ENCODE results near the gene PJA1.

PJA1 gene, protein sequence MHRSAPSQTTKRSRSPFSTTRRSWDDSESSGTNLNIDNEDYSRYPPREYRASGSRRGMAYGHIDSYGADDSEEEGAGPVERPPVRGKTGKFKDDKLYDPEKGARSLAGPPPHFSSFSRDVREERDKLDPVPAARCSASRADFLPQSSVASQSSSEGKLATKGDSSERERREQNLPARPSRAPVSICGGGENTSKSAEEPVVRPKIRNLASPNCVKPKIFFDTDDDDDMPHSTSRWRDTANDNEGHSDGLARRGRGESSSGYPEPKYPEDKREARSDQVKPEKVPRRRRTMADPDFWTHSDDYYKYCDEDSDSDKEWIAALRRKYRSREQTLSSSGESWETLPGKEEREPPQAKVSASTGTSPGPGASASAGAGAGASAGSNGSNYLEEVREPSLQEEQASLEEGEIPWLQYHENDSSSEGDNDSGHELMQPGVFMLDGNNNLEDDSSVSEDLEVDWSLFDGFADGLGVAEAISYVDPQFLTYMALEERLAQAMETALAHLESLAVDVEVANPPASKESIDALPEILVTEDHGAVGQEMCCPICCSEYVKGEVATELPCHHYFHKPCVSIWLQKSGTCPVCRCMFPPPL

GRCh38 chrX:69165087-69165651 lies at the start of gene PJA1:
Gene PJA1 (minus strand): TSS chrX:69165453. CDS start chrX:69163073, 2,380 bp downstream.
- DNase-seq, result peak; percentile 76 to 86 (median 81)

DNA sequence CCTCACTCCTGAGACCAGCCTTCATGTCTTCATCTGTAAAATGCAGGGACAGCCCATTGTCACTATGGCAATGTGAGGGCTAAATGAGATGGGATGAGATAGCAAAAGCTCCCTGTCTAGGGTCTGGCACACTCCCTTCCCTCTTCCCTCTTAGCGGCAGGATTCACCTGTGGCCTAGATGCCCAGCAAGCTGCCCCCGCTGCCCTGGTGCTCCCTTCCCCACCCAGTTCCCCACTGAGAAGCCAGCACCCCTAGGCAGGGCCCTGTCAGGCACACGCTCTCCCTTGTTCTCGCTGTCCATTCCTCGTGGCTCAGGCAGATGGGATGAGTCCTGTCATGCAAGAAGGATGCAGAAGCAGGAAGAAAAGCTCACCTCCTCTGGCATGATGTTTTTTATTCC lies 49.2 kb upstream of the PJA1 start:
- DNase-seq, result no peak

- DNase-seq, result no peak
Observed at GRCh38 chrX:69211701-69212100, 46.4 kb upstream of the PJA1 start.

GRCh38 chrX:69210581-69210980 lies 45.3 kb upstream of the PJA1 start:
- DNase-seq, result no peak

- no peak for DNase-seq
Observed at GRCh38 chrX:69207216-69207615, 42.0 kb upstream of the PJA1 start.

- DNase-seq, result no peak
Observed at GRCh38 chrX:69203638-69204037, 38.4 kb upstream of the PJA1 start.

- DNase-seq, result no peak
Observed at GRCh38 chrX:69197690-69198089, 32.4 kb upstream of the PJA1 start.

GRCh38 chrX:69196666-69197065 lies 31.4 kb upstream of the PJA1 start:
- no peak for DNase-seq

DNA sequence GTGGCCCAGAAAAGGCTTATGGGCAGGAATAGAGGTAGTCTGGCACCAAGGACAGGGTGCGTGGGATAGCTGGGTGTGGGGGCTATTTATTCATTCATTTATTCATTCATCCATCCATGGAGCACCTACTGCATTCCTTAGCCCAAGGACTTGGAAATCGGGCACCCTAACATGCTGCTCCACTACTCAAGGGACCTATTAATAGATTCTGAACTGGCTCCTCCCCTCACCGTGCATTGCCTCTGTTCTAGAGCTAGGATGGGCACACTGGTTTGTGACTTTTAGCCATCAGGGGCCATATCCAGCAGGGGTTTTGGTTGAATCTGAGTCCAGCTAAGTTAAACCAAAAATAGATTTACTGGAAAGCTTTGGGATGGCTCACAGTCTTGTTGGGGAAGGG lies 30.6 kb upstream of the PJA1 start:
- DNase-seq, result no peak

- no peak for DNase-seq
Observed at GRCh38 chrX:69195192-69195591, 29.9 kb upstream of the PJA1 start.

GRCh38 chrX:69192603-69193002 lies 27.4 kb upstream of the PJA1 start:
- DNase-seq, result no peak

- no peak for DNase-seq
Observed at GRCh38 chrX:69189576-69190371, 24.5 kb upstream of the PJA1 start.

DNA sequence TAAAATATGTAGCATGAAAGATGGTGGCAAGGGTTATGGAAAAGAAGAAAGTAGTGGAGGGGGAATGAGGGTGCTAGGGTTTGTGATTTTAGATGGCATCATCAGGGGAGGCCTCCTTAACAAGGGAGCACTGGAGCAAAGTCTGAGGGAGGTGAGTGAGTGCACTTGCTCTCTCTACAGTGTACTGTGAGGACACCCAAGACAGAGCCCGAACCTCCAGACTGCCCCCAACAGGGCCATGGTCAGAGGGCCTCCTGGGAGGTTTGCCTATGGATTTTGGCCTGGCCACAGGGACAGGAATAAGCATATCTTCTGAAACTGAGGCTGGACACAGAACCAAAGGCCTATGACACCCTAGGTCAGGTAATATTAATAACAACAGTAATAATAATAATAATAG lies 21.4 kb upstream of the PJA1 start:
- DNase-seq, result no peak

- DNase-seq, result no peak
Observed at GRCh38 chrX:69185886-69186285, 20.6 kb upstream of the PJA1 start.

DNA sequence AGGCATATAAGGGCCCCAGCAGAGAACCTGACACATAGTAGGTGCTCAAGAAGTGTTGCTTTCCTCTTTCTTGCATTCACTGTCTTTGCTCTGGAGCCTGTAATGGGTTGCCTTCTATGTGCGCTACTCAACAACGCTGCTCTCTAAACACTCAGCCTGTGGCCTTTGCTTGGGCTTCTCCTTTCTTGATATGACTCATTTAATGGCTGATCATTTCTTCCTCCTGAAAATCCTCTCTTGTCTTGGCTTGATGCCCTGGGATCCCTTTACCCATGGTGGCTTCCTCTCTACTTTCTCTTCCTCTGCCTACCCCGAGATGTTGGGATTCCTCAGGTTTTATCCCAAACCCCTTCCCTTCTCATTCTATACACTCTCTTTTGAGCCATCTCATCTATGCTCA lies 19.9 kb upstream of the PJA1 start:
- peak; percentile 5 to 63 (median 6) for DNase-seq

DNA sequence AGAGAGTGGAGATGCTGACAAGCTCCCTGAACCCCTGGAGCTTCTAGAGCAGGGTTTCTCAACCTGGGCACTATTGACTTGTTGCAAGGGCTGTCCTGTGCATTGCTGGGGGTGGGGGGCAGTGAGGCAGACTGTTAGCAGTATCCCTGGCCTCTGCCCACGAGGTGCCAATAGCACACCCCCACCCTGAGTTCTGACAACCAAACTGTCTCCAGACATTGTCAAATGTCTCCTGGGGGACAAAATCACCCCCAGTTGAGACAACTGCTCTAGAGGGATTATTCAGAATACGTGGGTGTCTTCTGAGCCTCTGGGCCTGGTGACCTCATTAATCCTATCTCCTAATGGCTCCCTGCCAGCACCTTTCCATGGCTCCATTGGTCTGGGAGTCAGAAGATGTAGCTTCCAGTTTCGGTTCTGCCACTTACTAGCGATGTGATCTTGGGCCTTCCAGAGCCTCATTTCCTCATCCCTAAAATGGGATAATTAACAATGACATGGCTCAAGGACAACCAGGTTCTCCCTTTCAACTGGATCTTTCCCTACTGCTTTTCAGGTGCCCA lies 17.6 kb upstream of the PJA1 start:
- peak; percentile 3 to 44 (median 11) for DNase-seq

DNA sequence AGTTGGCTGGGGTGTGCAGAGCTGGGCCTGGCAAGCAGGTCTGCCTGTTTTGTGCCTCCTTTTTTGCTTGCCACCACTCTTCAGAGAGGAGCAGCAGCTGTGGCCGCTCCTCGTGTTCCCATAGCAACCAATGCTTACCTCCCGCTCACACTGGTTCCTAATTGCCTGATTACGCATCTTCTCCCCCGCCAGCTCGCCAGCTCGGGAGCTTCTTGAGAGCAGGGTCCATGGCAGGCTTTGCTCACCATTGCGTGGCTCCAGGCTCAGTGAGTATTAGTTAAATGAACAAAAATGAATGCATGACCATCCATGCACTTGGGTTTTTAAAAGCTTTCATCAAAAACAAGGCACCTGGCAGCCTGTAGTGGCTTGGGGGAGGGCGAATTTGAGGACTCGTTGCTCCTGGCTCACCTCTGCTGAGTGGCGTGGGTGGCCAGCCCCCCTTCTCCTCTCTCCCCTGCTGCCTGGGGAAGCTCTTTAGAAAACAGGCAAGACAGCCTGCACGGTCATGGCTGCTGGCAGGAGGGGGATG lies 14.2 kb upstream of the PJA1 start:
- DNase-seq, result no peak

- DNase-seq, result no peak
Observed at GRCh38 chrX:69178592-69178991, 13.3 kb upstream of the PJA1 start.

- no peak for DNase-seq
Observed at GRCh38 chrX:69177511-69178162, 12.4 kb upstream of the PJA1 start.

DNA sequence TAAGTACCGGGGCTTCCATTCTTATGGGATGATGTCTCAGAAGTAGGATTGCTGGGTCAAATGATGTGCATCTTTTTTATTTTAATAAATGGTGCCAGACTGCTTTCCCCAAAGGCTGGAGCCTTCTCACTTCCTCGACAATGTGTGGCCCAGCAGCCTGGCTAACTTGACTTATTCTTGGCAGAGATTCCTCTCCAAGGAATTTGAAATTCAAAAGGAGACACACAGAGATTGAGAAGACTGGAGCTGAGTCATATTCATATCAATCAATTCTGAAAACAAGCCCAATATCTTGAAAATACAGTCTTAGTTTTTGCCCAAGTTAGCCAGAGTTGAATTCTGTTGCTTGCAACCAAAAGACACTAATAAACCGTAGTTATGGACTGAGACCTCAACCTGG lies 10.8 kb upstream of the PJA1 start:
- DNase-seq, result no peak

DNA sequence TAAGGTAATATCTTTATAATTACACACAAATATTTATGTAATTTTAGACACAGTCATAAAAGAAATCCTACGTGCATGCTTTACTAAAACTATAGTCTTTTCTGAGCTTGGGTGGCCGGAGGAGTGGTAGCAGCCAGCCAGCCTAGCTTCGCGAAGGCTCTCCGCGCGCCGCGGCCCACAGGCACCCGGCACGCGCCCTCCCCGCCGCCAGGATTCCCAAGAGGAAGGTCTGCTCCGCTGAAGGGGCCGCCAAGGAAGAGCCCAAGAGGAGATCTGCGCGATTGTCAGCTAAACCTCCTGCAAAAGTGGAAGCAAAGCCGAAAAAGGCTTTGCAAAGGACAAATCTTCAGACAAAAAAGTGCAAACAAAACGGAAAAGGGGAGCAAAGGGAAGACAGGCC lies 8.7 kb upstream of the PJA1 start:
- no peak for DNase-seq

DNA sequence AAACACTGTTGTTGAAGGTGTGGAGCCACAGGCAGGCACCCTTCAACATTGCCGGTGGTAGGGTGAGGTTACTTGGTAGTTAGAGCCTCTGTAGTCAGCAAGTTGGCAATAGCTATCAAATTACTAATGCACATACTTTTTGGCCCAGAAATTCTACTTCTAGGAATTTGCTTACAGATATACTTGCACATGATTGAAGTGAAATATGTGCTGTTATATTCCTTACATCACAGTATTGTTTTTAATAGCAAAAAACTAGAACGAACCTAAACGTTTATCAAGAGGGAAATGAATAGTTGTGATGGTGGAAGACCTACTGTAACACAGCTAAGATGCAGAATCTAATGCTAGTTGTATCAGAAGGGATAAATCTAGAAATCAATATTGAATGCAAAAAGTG lies 7.7 kb upstream of the PJA1 start:
- no peak for DNase-seq
